Neural cell (in vitro differentiated cells): ENCODE results near the gene PIAS1. TPM values are rescaled to one million over a fixed set of nuclear protein-coding genes. Genes with fewer than 3 reads are reported as not detected.

Source experiments
- H2AFZ ChIP-seq: fragments of 200-600, 300-800 bp; sonication (generic), shearing (Covaris generic); 2 replicates; pipeline ENCODE4 v1.6.0; 2014; ENCODE audit warnings: low read depth, mild to moderate bottlenecking, antibody characterized with exemption, low read length, moderate library complexity
- H3F3A ChIP-seq: fragments of 200-600 bp; shearing (Covaris generic); 2 replicates; pipeline ENCODE4 v1.6.1; 2016; ENCODE audit warnings: mild to moderate bottlenecking, moderate library complexity, mixed read lengths, antibody characterized with exemption, low read length; ENCODE audit not compliant: insufficient read depth, poor library complexity, severe bottlenecking
- H3K27ac ChIP-seq: fragments of 200-600, 300-800 bp; sonication (generic), shearing (Covaris generic); 2 replicates; pipeline ENCODE4 v1.5.1; 2014; ENCODE audit warnings: mild to moderate bottlenecking, low read length, moderate library complexity
- H3K27me3 ChIP-seq: fragments of 300-800, 200-600 bp; sonication (generic), shearing (Covaris generic); 2 replicates; pipeline ENCODE4 v1.6.0; 2014; ENCODE audit warnings: mild to moderate bottlenecking, low read depth, low read length, moderate library complexity; ENCODE audit not compliant: insufficient read depth
- H3K36me3 ChIP-seq: fragments of 300-800, 200-600 bp; sonication (generic), shearing (Covaris generic); 2 replicates; pipeline ENCODE4 v1.5.1; 2014; ENCODE audit warnings: mild to moderate bottlenecking, antibody characterized with exemption, low read length, moderate library complexity; ENCODE audit not compliant: insufficient read depth
- H3K4me2 ChIP-seq: fragments of 300-800, 200-600 bp; sonication (generic), shearing (Covaris generic); 2 replicates; pipeline ENCODE4 v1.6.0; 2014; ENCODE audit warnings: mild to moderate bottlenecking, low read length
- H3K4me3 ChIP-seq: fragments of 300-800, 200-600 bp; sonication (generic), shearing (Covaris generic); 2 replicates; pipeline ENCODE4 v1.5.1; 2014; ENCODE audit warnings: mild to moderate bottlenecking, low read length, moderate library complexity
- H3K79me2 ChIP-seq: fragments of 200-600 bp; shearing (Covaris generic); replicated peaks from 2 replicates; pipeline ENCODE4 v1.6.0; 2014; ENCODE audit warnings: mild to moderate bottlenecking, low read length, moderate library complexity; ENCODE audit not compliant: insufficient read depth
- H3K9ac ChIP-seq: fragments of 300-800, 200-600 bp; sonication (generic), shearing (Covaris generic); 2 replicates; pipeline ENCODE4 v1.6.1; 2016; ENCODE audit warnings: mild to moderate bottlenecking, low read length, mixed read lengths
- H3K9me2 ChIP-seq: fragments of 200-600 bp; shearing (Covaris generic); 2 replicates; pipeline ENCODE4 v1.6.1; 2016; ENCODE audit warnings: mild to moderate bottlenecking, low read length, mixed read lengths; ENCODE audit not compliant: insufficient read depth
- H3K9me3 ChIP-seq: fragments of 200-600, 300-800 bp; sonication (generic), shearing (Covaris generic); 2 replicates; pipeline ENCODE4 v1.6.1; 2016; ENCODE audit warnings: mild to moderate bottlenecking, mixed run types, low read length, moderate library complexity, mixed read lengths
- H4K20me1 ChIP-seq: fragments of 200-600 bp; shearing (Covaris generic); 2 replicates; pipeline ENCODE4 v1.6.1; 2016; ENCODE audit warnings: mild to moderate bottlenecking, mixed run types; ENCODE audit not compliant: insufficient read depth
- EP300 ChIP-seq: fragments of 450-650 bp; conservative IDR thresholded peaks from 2 replicates; pipeline ENCODE4 v1.6.1; 2014; ENCODE audit warnings: antibody characterized with exemption, mild to moderate bottlenecking, moderate library complexity; ENCODE audit not compliant: poor library complexity, severe bottlenecking
- EZH2 ChIP-seq: fragments of 200-600, 300-800 bp; shearing (Covaris generic), sonication (generic); IDR thresholded peaks from 2 replicates; pipeline ENCODE4 v1.6.1; 2014; ENCODE audit warnings: antibody characterized with exemption, low read length, borderline replicate concordance, mild to moderate bottlenecking; ENCODE audit not compliant: insufficient read depth, poor library complexity, severe bottlenecking
- MXI1 ChIP-seq: fragments of 450-650 bp; conservative IDR thresholded peaks from 2 replicates; pipeline ENCODE4 v1.6.1; 2014; ENCODE audit warnings: antibody characterized with exemption, mild to moderate bottlenecking; ENCODE audit not compliant: poor library complexity, severe bottlenecking
- POLR2AphosphoS5 ChIP-seq: IDR thresholded peaks from 2 replicates; pipeline ENCODE4 v1.6.1; 2012
- RAD21 ChIP-seq: fragments of 450-650 bp; conservative IDR thresholded peaks from 2 replicates; pipeline ENCODE4 v1.6.1; 2014; ENCODE audit warnings: antibody characterized with exemption, mild to moderate bottlenecking, moderate library complexity
- SMC3 ChIP-seq: fragments of 450-650 bp; conservative IDR thresholded peaks from 2 replicates; pipeline ENCODE4 v1.6.1; 2014; ENCODE audit warnings: antibody characterized with exemption, mild to moderate bottlenecking, moderate library complexity; ENCODE audit not compliant: poor library complexity
- TAF1 ChIP-seq: IDR thresholded peaks from 2 replicates; pipeline ENCODE4 v1.6.1; 2012; ENCODE audit warnings: low read depth
- polyA plus RNA-seq: library from polyadenylated mRNA; depleted of rRNA; stranded (reverse); fragments of >200 nt; gene quantifications from 2 replicates; pipeline ENCODE4 v1.2.3, GENCODE V29; 2014
- TF ChIP-seq, protein P1 (sequence below): IDR thresholded peaks from 2 replicates; pipeline ENCODE4 v1.6.1; 2012; ENCODE audit warnings: borderline replicate concordance
- TF ChIP-seq, protein P2 (sequence below): fragments of 450-650 bp; IDR thresholded peaks from 2 replicates; pipeline ENCODE4 v1.5.1; 2014; ENCODE audit warnings: antibody characterized with exemption, mild to moderate bottlenecking, moderate library complexity; ENCODE audit not compliant: poor library complexity, severe bottlenecking

The PIAS1 gene
- polyA plus RNA-seq, 1 donor from 2014 or later: 14.3 TPM

DNA sequence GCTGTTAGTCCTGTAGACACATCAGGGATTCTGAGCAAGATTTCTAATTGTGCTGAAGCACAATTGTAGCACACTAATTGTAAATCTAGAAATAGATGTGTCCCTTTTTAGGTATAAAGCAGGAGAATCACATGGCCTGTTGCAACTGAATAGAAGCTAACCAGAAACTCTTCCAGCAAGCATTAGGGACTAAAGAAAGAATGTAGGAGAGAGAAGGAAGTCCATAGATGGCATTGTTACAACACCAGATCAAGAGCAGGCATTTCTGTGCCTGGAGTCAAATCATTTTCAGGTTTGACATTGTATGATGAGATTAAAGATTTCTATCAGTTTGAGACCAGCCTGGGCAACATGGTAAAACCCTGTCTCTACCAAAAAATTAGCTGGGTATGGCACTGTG lies 123.6 kb downstream of the PIAS1 start:
- Histone ChIP-seq H3K4me3 (no peak overlapping the region), H4K20me1 (no peaks in the 10 kb centered on the region), H3K27ac (no peak overlapping the region), H3K79me2 (no peaks in the 10 kb centered on the region), H3K27me3 (no peaks in the 10 kb centered on the region), H3K9me3 (no peaks in the 10 kb centered on the region), H3K36me3 (peaks cover 18% of the 10 kb centered on the region), H3K9me2 (no peaks in the 10 kb centered on the region), H3K9ac (no peak overlapping the region), H3F3A (no peaks in the 10 kb centered on the region), H2AFZ (no peak overlapping the region), H3K4me2 (no peak overlapping the region)
- TF ChIP-seq POLR2AphosphoS5: no peak
- no peak for TF ChIP-seq EZH2
- no peak for TF ChIP-seq SMC3
- no peak for TF ChIP-seq TAF1
- TF ChIP-seq EP300: no peak
- TF ChIP-seq RAD21: no peak
- TF ChIP-seq, protein P1, sequence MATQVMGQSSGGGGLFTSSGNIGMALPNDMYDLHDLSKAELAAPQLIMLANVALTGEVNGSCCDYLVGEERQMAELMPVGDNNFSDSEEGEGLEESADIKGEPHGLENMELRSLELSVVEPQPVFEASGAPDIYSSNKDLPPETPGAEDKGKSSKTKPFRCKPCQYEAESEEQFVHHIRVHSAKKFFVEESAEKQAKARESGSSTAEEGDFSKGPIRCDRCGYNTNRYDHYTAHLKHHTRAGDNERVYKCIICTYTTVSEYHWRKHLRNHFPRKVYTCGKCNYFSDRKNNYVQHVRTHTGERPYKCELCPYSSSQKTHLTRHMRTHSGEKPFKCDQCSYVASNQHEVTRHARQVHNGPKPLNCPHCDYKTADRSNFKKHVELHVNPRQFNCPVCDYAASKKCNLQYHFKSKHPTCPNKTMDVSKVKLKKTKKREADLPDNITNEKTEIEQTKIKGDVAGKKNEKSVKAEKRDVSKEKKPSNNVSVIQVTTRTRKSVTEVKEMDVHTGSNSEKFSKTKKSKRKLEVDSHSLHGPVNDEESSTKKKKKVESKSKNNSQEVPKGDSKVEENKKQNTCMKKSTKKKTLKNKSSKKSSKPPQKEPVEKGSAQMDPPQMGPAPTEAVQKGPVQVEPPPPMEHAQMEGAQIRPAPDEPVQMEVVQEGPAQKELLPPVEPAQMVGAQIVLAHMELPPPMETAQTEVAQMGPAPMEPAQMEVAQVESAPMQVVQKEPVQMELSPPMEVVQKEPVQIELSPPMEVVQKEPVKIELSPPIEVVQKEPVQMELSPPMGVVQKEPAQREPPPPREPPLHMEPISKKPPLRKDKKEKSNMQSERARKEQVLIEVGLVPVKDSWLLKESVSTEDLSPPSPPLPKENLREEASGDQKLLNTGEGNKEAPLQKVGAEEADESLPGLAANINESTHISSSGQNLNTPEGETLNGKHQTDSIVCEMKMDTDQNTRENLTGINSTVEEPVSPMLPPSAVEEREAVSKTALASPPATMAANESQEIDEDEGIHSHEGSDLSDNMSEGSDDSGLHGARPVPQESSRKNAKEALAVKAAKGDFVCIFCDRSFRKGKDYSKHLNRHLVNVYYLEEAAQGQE: no peak
- TF ChIP-seq, protein P2, sequence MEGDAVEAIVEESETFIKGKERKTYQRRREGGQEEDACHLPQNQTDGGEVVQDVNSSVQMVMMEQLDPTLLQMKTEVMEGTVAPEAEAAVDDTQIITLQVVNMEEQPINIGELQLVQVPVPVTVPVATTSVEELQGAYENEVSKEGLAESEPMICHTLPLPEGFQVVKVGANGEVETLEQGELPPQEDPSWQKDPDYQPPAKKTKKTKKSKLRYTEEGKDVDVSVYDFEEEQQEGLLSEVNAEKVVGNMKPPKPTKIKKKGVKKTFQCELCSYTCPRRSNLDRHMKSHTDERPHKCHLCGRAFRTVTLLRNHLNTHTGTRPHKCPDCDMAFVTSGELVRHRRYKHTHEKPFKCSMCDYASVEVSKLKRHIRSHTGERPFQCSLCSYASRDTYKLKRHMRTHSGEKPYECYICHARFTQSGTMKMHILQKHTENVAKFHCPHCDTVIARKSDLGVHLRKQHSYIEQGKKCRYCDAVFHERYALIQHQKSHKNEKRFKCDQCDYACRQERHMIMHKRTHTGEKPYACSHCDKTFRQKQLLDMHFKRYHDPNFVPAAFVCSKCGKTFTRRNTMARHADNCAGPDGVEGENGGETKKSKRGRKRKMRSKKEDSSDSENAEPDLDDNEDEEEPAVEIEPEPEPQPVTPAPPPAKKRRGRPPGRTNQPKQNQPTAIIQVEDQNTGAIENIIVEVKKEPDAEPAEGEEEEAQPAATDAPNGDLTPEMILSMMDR: no peak
- TF ChIP-seq MXI1: no peak

DNA sequence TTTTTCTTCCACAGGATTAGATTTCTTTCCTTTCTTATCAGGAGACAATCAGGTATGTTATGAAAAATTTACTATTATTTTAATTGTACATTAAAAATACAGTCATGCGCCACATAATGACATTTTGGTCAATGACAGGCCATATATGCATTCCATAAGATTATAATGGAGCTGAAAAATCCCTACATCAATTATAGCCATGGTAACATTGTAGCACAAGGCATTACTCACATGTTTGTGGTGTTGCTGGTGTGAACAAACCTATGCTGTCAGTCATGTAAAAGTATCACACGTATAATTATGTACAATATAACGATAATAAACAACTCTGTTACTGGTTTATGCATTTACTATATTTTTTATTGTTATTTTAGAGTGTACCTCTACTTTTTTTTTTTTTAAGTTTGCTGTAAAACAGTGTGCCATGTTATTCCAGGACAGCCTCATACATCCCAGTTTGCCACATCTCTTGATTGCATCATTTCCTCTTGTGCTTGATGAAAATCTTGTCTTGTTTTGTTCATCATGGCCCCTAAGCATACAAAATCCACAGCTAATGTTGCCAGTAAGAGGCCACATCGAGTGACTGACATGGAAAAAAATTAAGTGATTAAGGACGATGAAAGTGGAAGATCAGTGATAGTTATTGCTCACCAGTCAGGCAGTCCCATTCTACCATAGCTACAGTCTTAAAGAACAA lies 129.7 kb downstream of the PIAS1 start:
- Histone ChIP-seq H4K20me1 (no peaks in the 10 kb centered on the region), H2AFZ (no peak overlapping the region), H3K27me3 (no peaks in the 10 kb centered on the region), H3K9me3 (no peaks in the 10 kb centered on the region), H3K9ac (no peak overlapping the region), H3K27ac (no peak overlapping the region), H3K79me2 (no peaks in the 10 kb centered on the region), H3K4me3 (no peak overlapping the region), H3K36me3 (peaks cover 7% of the 10 kb centered on the region), H3F3A (no peaks in the 10 kb centered on the region), H3K4me2 (no peak overlapping the region), H3K9me2 (no peaks in the 10 kb centered on the region)
- no peak for TF ChIP-seq TAF1
- no peak for TF ChIP-seq POLR2AphosphoS5
- TF ChIP-seq SMC3: no peak
- TF ChIP-seq RAD21: no peak
- no peak for TF ChIP-seq EP300
- no peak for TF ChIP-seq EZH2
- TF ChIP-seq MXI1: no peak
